Gastroesophageal sphincter (tissue), 3 donors: ENCODE results near the gene TOMM40.

ENCODE experiments used
- EP300 ChIP-seq: sonication (generic); formaldehyde crosslinking; IDR thresholded peaks from one replicate; pipeline ENCODE4 v1.6.1; 2017; ENCODE audit warnings: antibody characterized with exemption, mild to moderate bottlenecking
- POLR2AphosphoS5 ChIP-seq: sonication (generic); formaldehyde crosslinking; IDR thresholded peaks from one replicate; pipeline ENCODE4 v1.6.1; 2017; ENCODE audit warnings: antibody characterized with exemption
- TF ChIP-seq, protein P1 (sequence below), 4 experiments: fragments of 200-600 bp in 2 of 4; fragments of 450-650 bp in 2 of 4; sonication (generic) in 1 of 4; IDR thresholded peaks; one replicate each; pipeline ENCODE4 v1.5.1; 2017 to 2019; ENCODE audit warnings: antibody characterized with exemption in 4 of 4, mild to moderate bottlenecking in 2 of 4, moderate library complexity in 2 of 4

DNA sequence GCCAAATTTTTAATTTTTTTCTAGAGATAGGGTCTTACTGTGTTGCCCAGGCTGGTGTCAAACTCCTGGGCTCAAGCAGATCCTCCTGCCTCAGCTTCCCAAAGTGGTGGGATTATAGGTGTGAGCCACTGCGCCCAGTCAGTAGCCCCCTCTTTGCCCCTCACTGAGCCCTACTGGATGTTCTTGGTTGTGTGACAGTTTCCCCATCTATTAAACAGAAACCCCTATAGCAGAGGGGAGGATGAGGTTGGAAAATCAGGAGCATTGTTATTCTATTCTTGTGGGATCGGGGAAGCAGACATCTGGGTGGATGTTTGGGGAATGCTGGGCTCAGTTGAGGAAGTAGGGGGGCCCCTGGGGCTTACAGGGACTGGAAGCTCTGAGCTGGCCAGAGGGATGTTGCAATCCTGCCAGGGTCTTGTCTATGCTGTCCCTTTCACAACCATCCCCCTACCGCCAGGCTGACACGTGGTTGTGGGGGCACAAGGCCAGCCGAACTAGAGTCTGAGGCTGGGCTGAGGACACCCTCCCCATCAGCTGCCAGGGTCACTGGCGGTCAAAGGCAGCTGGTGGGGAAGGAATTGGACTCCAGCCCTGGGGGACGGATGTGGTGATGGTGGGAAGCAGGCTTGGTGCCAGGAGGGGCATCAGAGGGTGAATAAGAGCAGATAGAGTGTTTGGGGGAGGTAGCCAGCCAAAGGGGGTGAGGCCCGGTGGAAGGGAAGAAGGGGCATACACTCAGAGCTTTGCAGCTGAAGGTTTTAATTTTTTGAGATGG, 34.2 kb downstream of the TOMM40 start:
- TF ChIP-seq, protein P1, sequence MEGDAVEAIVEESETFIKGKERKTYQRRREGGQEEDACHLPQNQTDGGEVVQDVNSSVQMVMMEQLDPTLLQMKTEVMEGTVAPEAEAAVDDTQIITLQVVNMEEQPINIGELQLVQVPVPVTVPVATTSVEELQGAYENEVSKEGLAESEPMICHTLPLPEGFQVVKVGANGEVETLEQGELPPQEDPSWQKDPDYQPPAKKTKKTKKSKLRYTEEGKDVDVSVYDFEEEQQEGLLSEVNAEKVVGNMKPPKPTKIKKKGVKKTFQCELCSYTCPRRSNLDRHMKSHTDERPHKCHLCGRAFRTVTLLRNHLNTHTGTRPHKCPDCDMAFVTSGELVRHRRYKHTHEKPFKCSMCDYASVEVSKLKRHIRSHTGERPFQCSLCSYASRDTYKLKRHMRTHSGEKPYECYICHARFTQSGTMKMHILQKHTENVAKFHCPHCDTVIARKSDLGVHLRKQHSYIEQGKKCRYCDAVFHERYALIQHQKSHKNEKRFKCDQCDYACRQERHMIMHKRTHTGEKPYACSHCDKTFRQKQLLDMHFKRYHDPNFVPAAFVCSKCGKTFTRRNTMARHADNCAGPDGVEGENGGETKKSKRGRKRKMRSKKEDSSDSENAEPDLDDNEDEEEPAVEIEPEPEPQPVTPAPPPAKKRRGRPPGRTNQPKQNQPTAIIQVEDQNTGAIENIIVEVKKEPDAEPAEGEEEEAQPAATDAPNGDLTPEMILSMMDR (IDR thresholded peaks at IDR 0.05) = no peak
- TF ChIP-seq POLR2AphosphoS5 = peak; percentile 9
- no peak for TF ChIP-seq EP300
